Prostate gland (tissue), 2 donors: ENCODE measurements around the gene CDKN2A. TPM values are rescaled to one million over a fixed set of nuclear protein-coding genes. Genes with fewer than 3 reads are reported as not detected.

ENCODE experiments used
- DNase-seq: peaks from one replicate; pipeline ENCODE4 v3.0.0-alpha.2; 2019; ENCODE audit warnings: low spot score
- H3K27ac ChIP-seq, 2 donors: fragments of 200-600 bp; sonication (generic); 2 replicates each; pipeline ENCODE4 v1.5.1; 2017 to 2019
- H3K27me3 ChIP-seq: fragments of 200-600 bp; sonication (generic); replicated peaks from 2 replicates; pipeline ENCODE4 v1.5.1; 2019; ENCODE audit not compliant: insufficient read depth
- H3K36me3 ChIP-seq, 2 donors: fragments of 200-600 bp; sonication (generic); 1 replicate in 1 of 2; 2 replicates in 1 of 2; pipeline versions ENCODE4 v1.5.1 to v1.8.1; 2017 to 2019
- H3K4me1 ChIP-seq: fragments of 200-600 bp; sonication (generic); replicated peaks from 2 replicates; pipeline ENCODE4 v1.5.1; 2019
- H3K4me3 ChIP-seq, 2 donors: fragments of 200-600 bp; sonication (generic); 2 replicates each; pipeline ENCODE4 v1.5.1; 2017 to 2019
- H3K9me3 ChIP-seq: fragments of 200-600 bp; sonication (generic); 2 replicates; pipeline ENCODE4 v1.5.1; 2017
- CTCF ChIP-seq, 4 experiments: fragments of 200-600 bp in 2 of 4; fragments of 450-650 bp in 2 of 4; sonication (generic) in 2 of 4; IDR thresholded peaks; 1 replicate in 3 of 4; 2 replicates in 1 of 4; pipeline ENCODE4 v1.5.1; 2016 to 2019; ENCODE audit warnings: antibody characterized with exemption in 4 of 4, mild to moderate bottlenecking in 2 of 4, moderate library complexity in 2 of 4
- POLR2A ChIP-seq: fragments of 450-650 bp; IDR thresholded peaks from one replicate; pipeline ENCODE4 v1.6.1; 2016; ENCODE audit warnings: antibody characterized with exemption, mild to moderate bottlenecking
- POLR2AphosphoS5 ChIP-seq: sonication (generic); formaldehyde crosslinking; IDR thresholded peaks from one replicate; pipeline ENCODE4 v1.6.1; 2017; ENCODE audit warnings: antibody characterized with exemption
- WGBS: methylation state at CpG from one replicate; pipeline ENCODE4 v1.1.5; 2018; 5-methylcytosine and 5-hydroxymethylcytosine counted together
- intact Hi-C: fragments of 100-400 bp; cut with DNase I; formaldehyde crosslinking; loops from one replicate; pipeline ENCODE4 v1.14.2; 2022
- total RNA-seq, 2 donors: library from RNA; depleted of rRNA; stranded (reverse); fragments of >200 nt; gene quantifications; one replicate each; pipeline ENCODE4 v1.1.0, GENCODE V29; 2016

The CDKN2A gene
- total RNA-seq = 1 to 10 TPM in 1 of 2 donors, under 1 TPM in 1; 0.55 to 4.5 TPM

- no peak for DNase-seq
- TF ChIP-seq CTCF (IDR thresholded peaks at IDR 0.05) (no peak), POLR2AphosphoS5 (no peak), POLR2A (no peak)
- WGBS = 3% methylated on average over 53 of the region's 53 CpGs
- H3K27me3 ChIP-seq = peaks cover 7% of the 10 kb centered on the region
- intact Hi-C loops = no loop called here
- H3K36me3 ChIP-seq = no peaks in the 10 kb centered on the region
- H3K4me1 ChIP-seq = no peaks in the 10 kb centered on the region
- H3K4me3 ChIP-seq = peak within 1 kb of the TSS; percentile 59 to 66
- peak within 1 kb of the TSS; percentile 64 to 75 for H3K27ac ChIP-seq
- H3K9me3 ChIP-seq = no peaks in the 10 kb centered on the region
Measured at GRCh38 chr9:21993893-21994555, at the start of gene CDKN2A. CDKN2A (minus strand) TSS chr9:21994392.

- Histone ChIP-seq H3K36me3 (no peaks in the 10 kb centered on the region), H3K4me1 (no peaks in the 10 kb centered on the region), H3K4me3 (no peak overlapping the region), H3K9me3 (no peaks in the 10 kb centered on the region), H3K27me3 (no peaks in the 10 kb centered on the region), H3K27ac (no peak overlapping the region)
- 46% methylated on average over 3 of the region's 3 CpGs for WGBS
- intact Hi-C loops = no loop called here
- no peak for DNase-seq
- TF ChIP-seq POLR2AphosphoS5 (no peak), CTCF (IDR thresholded peaks at IDR 0.05) (no peak), POLR2A (no peak)
Measured at GRCh38 chr9:22043928-22044327, 49.7 kb upstream of the CDKN2A start.

GRCh38 chr9:22041775-22042174 is 47.6 kb upstream of the CDKN2A start:
- intact Hi-C loops = no loop called here
- Histone ChIP-seq H3K27me3 (no peaks in the 10 kb centered on the region), H3K4me3 (no peak overlapping the region), H3K4me1 (no peaks in the 10 kb centered on the region), H3K27ac (peak overlapping the region; percentile 54 to 75), H3K9me3 (no peaks in the 10 kb centered on the region), H3K36me3 (no peaks in the 10 kb centered on the region)
- peak; percentile 94 for DNase-seq
- WGBS = 38% methylated on average over 1 of the region's 1 CpG
- TF ChIP-seq POLR2A (no peak), POLR2AphosphoS5 (peak; percentile 93)

- Histone ChIP-seq H3K27me3 (no peaks in the 10 kb centered on the region), H3K36me3 (no peaks in the 10 kb centered on the region), H3K4me3 (no peak overlapping the region), H3K27ac (peak overlapping the region; percentile 54 to 75), H3K4me1 (no peaks in the 10 kb centered on the region), H3K9me3 (no peaks in the 10 kb centered on the region)
- intact Hi-C loops = no loop called here
- WGBS = 87% methylated on average over 1 of the region's 1 CpG
- no peak for TF ChIP-seq POLR2A
- TF ChIP-seq POLR2AphosphoS5 = no peak
- TF ChIP-seq CTCF (IDR thresholded peaks at IDR 0.05) = no peak
- DNase-seq = no peak
Measured at GRCh38 chr9:22041344-22041743, 47.2 kb upstream of the CDKN2A start.

- Histone ChIP-seq H3K36me3 (no peaks in the 10 kb centered on the region), H3K9me3 (no peaks in the 10 kb centered on the region), H3K4me1 (no peaks in the 10 kb centered on the region), H3K27me3 (no peaks in the 10 kb centered on the region), H3K4me3 (no peak overlapping the region), H3K27ac (peak overlapping the region in 1 of 2 donors; percentile 75)
- intact Hi-C loops = no loop called here
- TF ChIP-seq CTCF (IDR thresholded peaks at IDR 0.05) (no peak), POLR2A (no peak), POLR2AphosphoS5 (no peak)
- no peak for DNase-seq
- WGBS = 70% methylated on average over 1 of the region's 1 CpG
Measured at GRCh38 chr9:22040760-22041159, 46.6 kb upstream of the CDKN2A start.
